ENCODE data around the gene SETBP1. TPM values are rescaled to one million over a fixed set of nuclear protein-coding genes. Genes with fewer than 3 reads are reported as not detected.
A peak's percentile ranks its signal among the peaks of the same experiment; 100 is the strongest.

SETBP1 gene
- total RNA-seq, 4 donors from 2014 or later: 14.5 to 34.2 (median 19.3) TPM

- no peak for ATAC-seq (ENCODE audit: low FRiP score)
- TF ChIP-seq CTCF (IDR thresholded peaks at IDR 0.05): no peak
- DNase-seq (ENCODE audit: low spot score): no peak
These were observed 21.9 kb downstream of the SETBP1 start for GRCh38 chr18:44702594-44702993.

GRCh38 chr18:44704135-44704789 is 23.6 kb downstream of the SETBP1 start:
- no peak for DNase-seq (ENCODE audit: low spot score)
- no peak for ATAC-seq (ENCODE audit: low FRiP score)
- no peak for TF ChIP-seq CTCF (IDR thresholded peaks at IDR 0.05)

GRCh38 chr18:44705075-44705675 is 24.5 kb downstream of the SETBP1 start:
- ATAC-seq (ENCODE audit: low FRiP score): no peak
- DNase-seq (ENCODE audit: low spot score): no peak
- no peak for TF ChIP-seq CTCF (IDR thresholded peaks at IDR 0.05)

GRCh38 chr18:44708451-44709083 is 27.9 kb downstream of the SETBP1 start:
- no peak for TF ChIP-seq CTCF (IDR thresholded peaks at IDR 0.05)
- DNase-seq (ENCODE audit: low spot score): no peak
- peak; percentile 54 for ATAC-seq (ENCODE audit: low FRiP score)

- ATAC-seq (ENCODE audit: low FRiP score) (no peak), DNase-seq (ENCODE audit: low spot score) (no peak)
- no peak for TF ChIP-seq CTCF (IDR thresholded peaks at IDR 0.05)
These were observed 28.8 kb downstream of the SETBP1 start for GRCh38 chr18:44709307-44710126.

GRCh38 chr18:44710931-44711330 is 30.2 kb downstream of the SETBP1 start:
- ATAC-seq (ENCODE audit: low FRiP score): no peak
- no peak for DNase-seq (ENCODE audit: low spot score)
- no peak for TF ChIP-seq CTCF (IDR thresholded peaks at IDR 0.05)

Data from omental fat pad (tissue), 4 donors.